H9 (cell line): ENCODE data around the gene ZNF469. TPM values are rescaled to one million over a fixed set of nuclear protein-coding genes. Genes with fewer than 3 reads are reported as not detected.

Source experiments
- DNase-seq: peaks from one replicate; pipeline ENCODE4 v3.0.0-alpha.2; 2017
- H2AFZ ChIP-seq: one replicate; pipeline ENCODE4 v1.6.1; 2013; ENCODE audit warnings: mild to moderate bottlenecking, low read length, control low read depth, moderate library complexity
- H2AK5ac ChIP-seq: 2 replicates; pipeline ENCODE4 v1.6.1; 2013; ENCODE audit warnings: low read length, control low read depth, mixed read lengths; ENCODE audit not compliant: insufficient read length
- H2BK120ac ChIP-seq: one replicate; pipeline ENCODE4 v1.6.1; 2013; ENCODE audit warnings: low read depth, mild to moderate bottlenecking, low read length, control low read depth, inconsistent platforms; ENCODE audit not compliant: poor library complexity, severe bottlenecking
- H2BK12ac ChIP-seq: 2 replicates; pipeline ENCODE4 v1.6.1; 2013; ENCODE audit warnings: low read length, control low read depth, mixed read lengths, low read depth; ENCODE audit not compliant: insufficient read length
- H2BK15ac ChIP-seq: 2 replicates; pipeline ENCODE4 v1.6.1; 2013; ENCODE audit warnings: low read depth, low read length, control low read depth
- H2BK20ac ChIP-seq: one replicate; pipeline ENCODE4 v1.6.1; 2013; ENCODE audit warnings: low read depth, mild to moderate bottlenecking, low read length, control low read depth, inconsistent platforms; ENCODE audit not compliant: poor library complexity, severe bottlenecking
- H2BK5ac ChIP-seq: 2 replicates; pipeline ENCODE4 v1.6.1; 2013; ENCODE audit warnings: low read length, control low read depth, mixed read lengths; ENCODE audit not compliant: insufficient read length
- H3K14ac ChIP-seq: 2 replicates; pipeline ENCODE4 v1.6.1; 2013; ENCODE audit warnings: low read length, control low read depth; ENCODE audit not compliant: insufficient read depth
- H3K18ac ChIP-seq: 2 replicates; pipeline ENCODE4 v1.6.1; 2013; ENCODE audit warnings: low read depth, mild to moderate bottlenecking, mixed read lengths, low read length, control low read depth; ENCODE audit not compliant: insufficient read length
- H3K23ac ChIP-seq: 2 replicates; pipeline ENCODE4 v1.6.1; 2013; ENCODE audit warnings: low read length, control low read depth, mixed read lengths, low read depth; ENCODE audit not compliant: insufficient read length
- H3K23me2 ChIP-seq: 2 replicates; pipeline ENCODE4 v1.6.1; 2013; ENCODE audit warnings: low read depth, mild to moderate bottlenecking, mixed read lengths, low read length, control low read depth; ENCODE audit not compliant: insufficient read length, poor library complexity, severe bottlenecking
- H3K27ac ChIP-seq: 2 replicates; pipeline ENCODE4 v1.5.1; 2013; ENCODE audit warnings: low read length, control low read depth, mixed read lengths, low read depth; ENCODE audit not compliant: insufficient read length
- H3K27me3 ChIP-seq: 2 replicates; pipeline ENCODE4 v1.6.1; 2013; ENCODE audit warnings: low read length, control low read depth, inconsistent platforms; ENCODE audit not compliant: insufficient read depth
- H3K4ac ChIP-seq: 2 replicates; pipeline ENCODE4 v1.6.1; 2013; ENCODE audit warnings: low read depth, mild to moderate bottlenecking, control low read depth, inconsistent platforms, low read length, moderate library complexity
- H3K4me1 ChIP-seq: 2 replicates; pipeline ENCODE4 v1.6.1; 2013; ENCODE audit warnings: low read length, control low read depth, inconsistent platforms; ENCODE audit not compliant: insufficient read depth
- H3K4me2 ChIP-seq: 2 replicates; pipeline ENCODE4 v1.6.1; 2013; ENCODE audit warnings: low read length, control low read depth, mixed read lengths; ENCODE audit not compliant: insufficient read length, insufficient read depth
- H3K56ac ChIP-seq: 2 replicates; pipeline ENCODE4 v1.6.1; 2013; ENCODE audit warnings: low read depth, mild to moderate bottlenecking, mixed read lengths, low read length, control low read depth; ENCODE audit not compliant: insufficient read length
- H3K79me1 ChIP-seq: 2 replicates; pipeline ENCODE4 v1.6.1; 2013; ENCODE audit warnings: low read depth, mild to moderate bottlenecking, moderate library complexity, low read length, control low read depth, inconsistent platforms; ENCODE audit not compliant: insufficient read depth, poor library complexity, severe bottlenecking
- H3K79me2 ChIP-seq: 2 replicates; pipeline ENCODE4 v1.6.1; 2013; ENCODE audit warnings: low read length, control low read depth, inconsistent platforms; ENCODE audit not compliant: insufficient read depth
- H3K9ac ChIP-seq: 2 replicates; pipeline ENCODE4 v1.6.1; 2013; ENCODE audit warnings: low read length, control low read depth, mixed read lengths; ENCODE audit not compliant: insufficient read length; ENCODE audit errors: extremely low read depth
- H3K9me3 ChIP-seq: one replicate; pipeline ENCODE4 v1.6.1; 2013; ENCODE audit warnings: low read depth, low read length, inconsistent platforms; ENCODE audit not compliant: control insufficient read depth
- H3T11ph ChIP-seq: one replicate; pipeline ENCODE4 v1.6.1; 2013; ENCODE audit warnings: mild to moderate bottlenecking, low read length, control low read depth, inconsistent platforms
- H4K20me1 ChIP-seq: one replicate; pipeline ENCODE4 v1.6.1; 2013; ENCODE audit not compliant: control insufficient read depth, insufficient read length, insufficient read depth
- H4K5ac ChIP-seq: 2 replicates; pipeline ENCODE4 v1.6.1; 2013; ENCODE audit warnings: low read depth, mild to moderate bottlenecking, mixed read lengths, low read length, control low read depth; ENCODE audit not compliant: insufficient read length
- H4K8ac ChIP-seq: replicated peaks from 2 replicates; pipeline ENCODE4 v1.6.1; 2013; ENCODE audit warnings: low read length, control low read depth, mixed read lengths, low read depth; ENCODE audit not compliant: insufficient read length
- H4K91ac ChIP-seq: 2 replicates; pipeline ENCODE4 v1.6.1; 2013; ENCODE audit warnings: low read depth, mild to moderate bottlenecking, moderate library complexity, mixed read lengths, low read length, control low read depth; ENCODE audit not compliant: insufficient read length
- H3K27ac Mint-ChIP-seq, 3 experiments: 2 replicates in 2 of 3; 3 replicates in 1 of 3; pipeline ENCODE4 v1.8.0; 2020 to 2021; ENCODE audit warnings: mixed read lengths in 3 of 3, mild to moderate bottlenecking in 1 of 3, moderate library complexity in 1 of 3
- H3K27me3 Mint-ChIP-seq: 2 replicates; pipeline ENCODE4 v1.8.0; 2021; ENCODE audit warnings: low read depth, mild to moderate bottlenecking, moderate library complexity, mixed read lengths
- H3K36me3 Mint-ChIP-seq, 3 experiments: 2 replicates in 2 of 3; 3 replicates in 1 of 3; pipeline ENCODE4 v1.8.0; 2020 to 2021; ENCODE audit warnings: low read depth in 3 of 3, mixed read lengths in 3 of 3; ENCODE audit not compliant: insufficient read depth in 1 of 3
- H3K4me1 Mint-ChIP-seq, 2 experiments: 2 replicates each; pipeline ENCODE4 v1.8.0; 2020; ENCODE audit warnings: mixed read lengths in 2 of 2
- H3K4me3 Mint-ChIP-seq, 2 experiments: 2 replicates in 1 of 2; 3 replicates in 1 of 2; pipeline ENCODE4 v1.8.0; 2020 to 2021; ENCODE audit warnings: mild to moderate bottlenecking in 2 of 2, mixed read lengths in 2 of 2, moderate library complexity in 1 of 2
- H3K9me3 Mint-ChIP-seq, 2 experiments: 2 replicates in 1 of 2; 3 replicates in 1 of 2; pipeline ENCODE4 v1.8.0; 2020; ENCODE audit warnings: mild to moderate bottlenecking in 2 of 2, mixed read lengths in 2 of 2, moderate library complexity in 1 of 2
- WGBS: extraction: QIAGEN DNeasy Blood & Tissue Kit; methylation state at CpG from one replicate; pipeline ENCODE4 v1.1.7; 2013; ENCODE audit warnings: missing lambda C conversion rate, low lambda C conversion rate, mixed read lengths; ENCODE audit not compliant: insufficient read length; ENCODE audit errors: extremely low coverage; 5-methylcytosine and 5-hydroxymethylcytosine counted together
- total RNA-seq: library from RNA; stranded (reverse); gene quantifications from 2 replicates; pipeline ENCODE4 v1.2.1, GENCODE V29; 2021
- TF ChIP-seq, protein P1 (sequence below): fragments of 200-600 bp; sonication (generic); conservative IDR thresholded peaks from 3 replicates; pipeline ENCODE4 v1.8.0; 2021; ENCODE audit warnings: antibody characterized with exemption, mild to moderate bottlenecking

ZNF469 gene
- total RNA-seq, 1 experiment from 2014 or later = 4.4 TPM

DNA sequence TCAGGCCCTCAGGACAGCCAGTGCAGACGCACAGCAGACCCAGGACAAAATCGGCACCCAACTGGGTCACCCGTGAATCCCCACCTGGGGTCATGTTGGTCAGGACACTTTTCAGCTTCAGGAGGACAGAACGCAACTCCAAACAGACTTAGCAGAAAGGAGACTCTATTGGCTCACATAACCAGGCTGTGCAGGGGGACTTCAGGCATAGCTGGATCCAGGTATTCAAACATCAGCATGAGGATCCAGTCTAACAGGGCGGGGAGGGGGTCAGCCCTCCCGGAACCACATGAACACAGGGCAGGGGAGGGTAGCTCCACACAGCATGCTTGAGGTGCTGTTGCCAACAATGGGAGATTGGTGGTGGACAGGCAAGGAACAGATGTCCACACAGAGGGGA lies 22.0 kb downstream of the ZNF469 start:
- WGBS = no CpG with 5 or more reads among the region's 6 CpGs
- no peak overlapping the region; the same call in 1 of the 2 replicates for H3K14ac ChIP-seq
- H3K4me1 ChIP-seq = no peaks in the 10 kb centered on the region
- no peak overlapping the region for H3K4me2 ChIP-seq
- peaks cover 0 to 7% of the 10 kb centered on the region in 2 experiments; a peak in 2 of 4 replicates for H3K4me1 Mint-ChIP-seq
- no peak overlapping the region for H2BK5ac ChIP-seq
- H3K23ac ChIP-seq = no peak overlapping the region
- H2AFZ ChIP-seq = no peak overlapping the region
- H3K27me3 Mint-ChIP-seq = no peaks in the 10 kb centered on the region; the same call in 1 of the 2 replicates
- no peak overlapping the region for H2BK20ac ChIP-seq
- H3K79me1 ChIP-seq = no peaks in the 10 kb centered on the region
- no peak overlapping the region for H3K4me3 Mint-ChIP-seq
- no peak overlapping the region for H3K9ac ChIP-seq
- TF ChIP-seq, protein P1, sequence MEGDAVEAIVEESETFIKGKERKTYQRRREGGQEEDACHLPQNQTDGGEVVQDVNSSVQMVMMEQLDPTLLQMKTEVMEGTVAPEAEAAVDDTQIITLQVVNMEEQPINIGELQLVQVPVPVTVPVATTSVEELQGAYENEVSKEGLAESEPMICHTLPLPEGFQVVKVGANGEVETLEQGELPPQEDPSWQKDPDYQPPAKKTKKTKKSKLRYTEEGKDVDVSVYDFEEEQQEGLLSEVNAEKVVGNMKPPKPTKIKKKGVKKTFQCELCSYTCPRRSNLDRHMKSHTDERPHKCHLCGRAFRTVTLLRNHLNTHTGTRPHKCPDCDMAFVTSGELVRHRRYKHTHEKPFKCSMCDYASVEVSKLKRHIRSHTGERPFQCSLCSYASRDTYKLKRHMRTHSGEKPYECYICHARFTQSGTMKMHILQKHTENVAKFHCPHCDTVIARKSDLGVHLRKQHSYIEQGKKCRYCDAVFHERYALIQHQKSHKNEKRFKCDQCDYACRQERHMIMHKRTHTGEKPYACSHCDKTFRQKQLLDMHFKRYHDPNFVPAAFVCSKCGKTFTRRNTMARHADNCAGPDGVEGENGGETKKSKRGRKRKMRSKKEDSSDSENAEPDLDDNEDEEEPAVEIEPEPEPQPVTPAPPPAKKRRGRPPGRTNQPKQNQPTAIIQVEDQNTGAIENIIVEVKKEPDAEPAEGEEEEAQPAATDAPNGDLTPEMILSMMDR = no peak
- H3K27ac Mint-ChIP-seq = peak overlapping the region in 1 of 3 experiments; percentile 17; a peak in 1 of 7 replicates
- no peak overlapping the region for H2AK5ac ChIP-seq
- H2BK12ac ChIP-seq = no peak overlapping the region
- no peak overlapping the region for H2BK120ac ChIP-seq
- H3K36me3 Mint-ChIP-seq = no peaks in the 10 kb centered on the region; a peak in 1 of 7 replicates
- DNase-seq = no peak
- H3K18ac ChIP-seq = no peak overlapping the region
- no peaks in the 10 kb centered on the region for H3K23me2 ChIP-seq
- H4K5ac ChIP-seq = no peak overlapping the region
- no peaks in the 10 kb centered on the region; a peak in 2 of 5 replicates for H3K9me3 Mint-ChIP-seq
- no peak overlapping the region for H4K8ac ChIP-seq
- no peaks in the 10 kb centered on the region for H4K20me1 ChIP-seq
- H2BK15ac ChIP-seq = no peak overlapping the region
- no peaks in the 10 kb centered on the region for H3K79me2 ChIP-seq
- no peak overlapping the region for H3K27ac ChIP-seq
- H4K91ac ChIP-seq = no peak overlapping the region
- no peak overlapping the region for H3K4ac ChIP-seq
- no peaks in the 10 kb centered on the region for H3K9me3 ChIP-seq
- H3K27me3 ChIP-seq = no peaks in the 10 kb centered on the region
- no peak overlapping the region for H3K56ac ChIP-seq
- no peak overlapping the region for H3T11ph ChIP-seq
